Bronchial epithelial cell (primary cell): ENCODE results near the gene RAC3. TPM values are rescaled to one million over a fixed set of nuclear protein-coding genes. Genes with fewer than 3 reads are reported as not detected.

Experiments used
- DNase-seq: peaks from one replicate; pipeline ENCODE4 v3.0.0-alpha.2; 2010; ENCODE audit warnings: low read depth
- FAIRE-seq: peaks from 2 replicates; lab custom pipeline; 2011; peaks lifted over from hg19 to GRCh38; lab: Jason Lieb, UNC
- H3K27me3 ChIP-seq: 2 replicates; pipeline ENCODE4 v1.5.1; 2011; ENCODE audit warnings: low read length; ENCODE audit not compliant: control insufficient read depth, insufficient read depth
- H3K36me3 ChIP-seq: 2 replicates; pipeline ENCODE4 v1.5.1; 2011; ENCODE audit warnings: low read length; ENCODE audit not compliant: control insufficient read depth, insufficient read depth
- H3K4me3 ChIP-seq: 2 replicates; pipeline ENCODE4 v1.5.1; 2011; ENCODE audit warnings: mild to moderate bottlenecking, low read depth, low read length, control low read depth
- total RNA-seq: library from RNA; depleted of rRNA; stranded (reverse); fragments of >200 nt; gene quantifications from 2 replicates; pipeline ENCODE4 v1.2.1, GENCODE V29; 2014
- TF ChIP-seq, protein P1 (sequence below): IDR thresholded peaks from 2 replicates; pipeline ENCODE4 v1.5.1; 2011; ENCODE audit warnings: mild to moderate bottlenecking, moderate library complexity, low read length, control low read depth, inconsistent platforms; ENCODE audit not compliant: insufficient read depth, severe bottlenecking

RAC3 gene
- 18.7 and 25.2 TPM in 2 replicates for total RNA-seq

DNA sequence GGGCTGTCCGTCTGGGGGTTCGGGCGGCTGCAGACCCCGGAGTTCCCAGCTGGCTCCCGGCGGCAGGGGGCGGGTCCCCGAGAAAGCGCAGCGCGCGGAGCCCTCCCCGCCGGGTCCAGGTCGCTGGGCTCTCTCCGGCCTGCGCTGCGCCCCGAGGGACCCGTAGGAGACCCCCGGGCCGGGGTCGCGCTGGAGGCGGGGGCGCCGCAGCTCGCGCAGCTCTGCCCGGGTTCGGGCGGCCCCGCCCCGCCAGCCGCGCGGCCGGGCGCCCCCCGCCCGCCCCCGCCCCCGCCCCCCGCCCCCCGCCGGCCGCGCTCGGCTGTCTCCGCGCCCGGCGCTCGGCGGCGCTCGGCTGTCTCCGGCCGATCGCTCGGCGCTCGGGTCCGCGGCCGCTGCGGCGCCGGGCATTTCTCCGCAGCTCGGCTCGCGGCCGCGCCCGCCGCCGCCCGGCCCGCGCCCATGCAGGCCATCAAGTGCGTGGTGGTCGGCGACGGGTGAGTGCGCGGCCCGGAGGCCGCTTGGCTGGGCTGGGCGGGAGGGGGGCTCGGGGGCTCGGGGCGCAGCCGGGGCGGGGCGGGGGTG is at the start of gene RAC3:
Gene RAC3 (plus strand): TSS at position 376 of the 582 bp plus-strand sequence. CDS start 84 bp downstream, at position 460.
- Histone ChIP-seq H3K36me3 (peaks cover 9% of the 10 kb centered on the region), H3K27me3 (no peaks in the 10 kb centered on the region), H3K4me3 (peak within 1 kb of the TSS; percentile 51)
- DNase-seq (no peak), FAIRE-seq (no peak)
- TF ChIP-seq, protein P1, sequence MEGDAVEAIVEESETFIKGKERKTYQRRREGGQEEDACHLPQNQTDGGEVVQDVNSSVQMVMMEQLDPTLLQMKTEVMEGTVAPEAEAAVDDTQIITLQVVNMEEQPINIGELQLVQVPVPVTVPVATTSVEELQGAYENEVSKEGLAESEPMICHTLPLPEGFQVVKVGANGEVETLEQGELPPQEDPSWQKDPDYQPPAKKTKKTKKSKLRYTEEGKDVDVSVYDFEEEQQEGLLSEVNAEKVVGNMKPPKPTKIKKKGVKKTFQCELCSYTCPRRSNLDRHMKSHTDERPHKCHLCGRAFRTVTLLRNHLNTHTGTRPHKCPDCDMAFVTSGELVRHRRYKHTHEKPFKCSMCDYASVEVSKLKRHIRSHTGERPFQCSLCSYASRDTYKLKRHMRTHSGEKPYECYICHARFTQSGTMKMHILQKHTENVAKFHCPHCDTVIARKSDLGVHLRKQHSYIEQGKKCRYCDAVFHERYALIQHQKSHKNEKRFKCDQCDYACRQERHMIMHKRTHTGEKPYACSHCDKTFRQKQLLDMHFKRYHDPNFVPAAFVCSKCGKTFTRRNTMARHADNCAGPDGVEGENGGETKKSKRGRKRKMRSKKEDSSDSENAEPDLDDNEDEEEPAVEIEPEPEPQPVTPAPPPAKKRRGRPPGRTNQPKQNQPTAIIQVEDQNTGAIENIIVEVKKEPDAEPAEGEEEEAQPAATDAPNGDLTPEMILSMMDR: no peak

DNA sequence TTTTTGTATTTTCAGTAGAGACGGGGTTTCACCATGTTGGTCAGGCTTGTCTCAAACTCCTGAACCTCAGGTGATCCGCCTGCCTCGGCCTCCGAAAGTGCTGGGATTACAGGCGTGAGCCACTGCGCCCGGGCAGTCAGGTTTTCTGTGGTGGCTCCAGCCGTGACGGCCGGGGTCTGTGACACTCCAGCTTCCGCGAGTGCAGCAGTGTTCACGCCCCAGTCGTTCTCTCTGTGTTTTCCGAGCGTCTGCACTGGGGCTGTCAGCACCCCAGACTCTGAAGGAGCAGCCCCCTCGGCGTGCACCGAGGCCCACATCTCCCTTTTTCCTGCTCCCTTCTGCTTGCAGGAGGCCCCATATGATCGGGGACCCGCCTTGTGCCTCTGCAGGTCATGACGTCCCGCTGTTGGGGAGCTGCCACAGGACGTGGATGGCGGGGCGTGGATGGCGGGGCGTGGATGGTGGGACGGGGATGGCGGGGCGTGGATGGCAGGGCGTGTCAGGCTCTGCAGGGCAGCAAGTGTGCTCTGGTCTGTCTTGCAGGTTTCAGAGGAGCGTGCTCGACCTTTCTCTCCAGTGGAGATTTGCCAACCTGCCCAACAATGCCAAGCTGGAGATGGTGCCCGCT is 48.4 kb upstream of the RAC3 start:
- TF ChIP-seq, protein P1: no peak
- Histone ChIP-seq H3K27me3 (no peaks in the 10 kb centered on the region), H3K4me3 (no peak overlapping the region), H3K36me3 (peaks cover 6% of the 10 kb centered on the region)
- DNase-seq (no peak), FAIRE-seq (no peak)

DNA sequence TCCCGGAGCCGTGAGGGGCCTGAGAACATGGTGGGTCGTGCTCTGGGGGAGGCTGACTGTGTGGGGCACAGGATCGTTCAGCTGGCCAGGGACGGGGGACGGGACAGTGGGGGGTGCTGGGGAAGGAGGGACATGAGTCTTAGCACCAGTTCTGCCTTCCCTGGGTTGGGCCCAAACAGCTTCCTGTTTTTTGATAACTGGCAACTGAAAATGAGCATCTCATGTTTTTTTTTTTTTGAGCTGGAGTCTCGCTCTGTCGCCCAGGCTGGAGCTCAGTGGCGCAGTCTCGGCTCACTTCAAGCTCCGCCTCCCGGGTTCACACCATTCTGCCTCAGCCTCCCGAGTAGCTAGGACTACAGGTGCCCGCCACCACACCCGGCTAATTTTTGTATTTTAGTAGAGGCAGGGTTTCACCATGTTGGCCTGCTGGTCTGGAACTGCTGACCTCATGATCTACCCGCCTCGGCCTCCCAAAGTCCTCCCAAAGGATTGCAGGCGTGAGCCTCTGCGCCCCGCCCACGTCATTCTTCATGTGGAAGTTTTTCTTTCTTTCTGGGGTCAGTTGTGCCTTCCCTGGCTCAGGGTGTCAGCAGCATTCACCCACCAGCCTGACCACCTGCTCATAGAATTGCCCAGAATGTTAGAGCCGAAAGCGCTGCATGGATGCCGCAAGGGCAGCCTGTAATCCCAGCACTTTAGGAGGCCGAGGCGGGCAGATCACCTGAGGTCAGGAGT is 47.7 kb upstream of the RAC3 start:
- Histone ChIP-seq H3K4me3 (no peak overlapping the region), H3K27me3 (no peaks in the 10 kb centered on the region), H3K36me3 (peaks cover 6% of the 10 kb centered on the region)
- no peak for DNase-seq
- TF ChIP-seq, protein P1: no peak
- FAIRE-seq: no peak

DNA sequence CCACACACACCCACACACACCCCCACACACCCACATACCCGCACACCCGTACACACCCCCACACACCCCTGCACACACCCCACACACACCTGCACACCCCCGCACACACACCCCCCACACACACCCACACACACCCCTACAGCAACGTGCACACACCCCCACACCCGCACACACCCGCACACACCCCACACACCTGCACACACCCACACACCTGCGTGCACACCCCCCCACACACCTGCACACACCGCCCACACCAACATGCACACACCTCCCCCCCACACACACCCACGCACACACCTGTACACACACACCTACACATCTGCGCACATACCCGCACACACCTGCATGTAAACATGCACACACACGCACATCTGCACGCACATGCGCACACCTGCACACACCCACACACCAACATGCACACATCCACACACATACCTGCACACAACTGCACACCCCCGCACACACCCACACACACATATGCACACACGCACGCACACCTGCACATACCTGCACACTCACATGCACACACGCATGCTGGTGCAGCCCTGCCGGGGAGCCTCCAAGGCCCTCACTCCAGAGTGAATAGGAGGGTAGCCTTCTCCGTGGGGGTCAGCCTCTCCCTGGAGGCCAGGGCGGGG is 46.6 kb upstream of the RAC3 start:
- no peaks in the 10 kb centered on the region for H3K27me3 ChIP-seq
- peak; percentile 75 for FAIRE-seq
- H3K36me3 ChIP-seq: peaks cover 6% of the 10 kb centered on the region
- no peak for DNase-seq
- TF ChIP-seq, protein P1: no peak
- H3K4me3 ChIP-seq: no peak overlapping the region

DNA sequence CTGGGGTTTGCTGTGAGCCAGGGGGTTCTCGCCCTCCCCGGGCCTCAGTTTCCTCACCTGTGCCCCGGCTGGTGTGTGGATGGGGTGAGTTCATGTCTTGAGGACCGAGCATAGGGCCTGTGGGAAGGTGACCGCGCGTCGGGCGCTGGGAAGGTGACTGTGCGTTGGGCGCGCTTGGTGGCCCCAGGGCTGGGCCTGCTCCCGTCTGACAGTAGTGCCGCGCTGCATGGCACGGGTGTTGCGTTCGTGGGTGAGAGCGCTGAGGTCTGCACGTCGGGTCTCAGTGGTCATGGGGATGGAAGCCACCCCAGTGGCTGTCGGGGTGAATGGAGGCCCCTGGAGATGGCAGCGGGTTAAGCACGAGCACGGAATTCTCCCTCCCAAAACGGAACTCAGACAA is 44.9 kb upstream of the RAC3 start:
- FAIRE-seq (no peak), DNase-seq (no peak)
- H3K4me3 ChIP-seq: no peak overlapping the region
- peaks cover 6% of the 10 kb centered on the region for H3K36me3 ChIP-seq
- no peaks in the 10 kb centered on the region for H3K27me3 ChIP-seq
- TF ChIP-seq, protein P1: no peak
